HG02610 (cell line): ENCODE results near the gene ACE.
"Not testable (repeated sequence)": the region's sequence is repeated elsewhere in the genome, so short reads cannot be mapped to it uniquely, and the experiment has no call there.

Experiments
- ATAC-seq: cut with Tn5 transposase; IDR thresholded peaks from one replicate; pipeline ENCODE4 v1.9.1; 2021; ENCODE audit warnings: mild to moderate bottlenecking, moderate library complexity; ENCODE audit not compliant: unreplicated experiment

ACE gene

DNA sequence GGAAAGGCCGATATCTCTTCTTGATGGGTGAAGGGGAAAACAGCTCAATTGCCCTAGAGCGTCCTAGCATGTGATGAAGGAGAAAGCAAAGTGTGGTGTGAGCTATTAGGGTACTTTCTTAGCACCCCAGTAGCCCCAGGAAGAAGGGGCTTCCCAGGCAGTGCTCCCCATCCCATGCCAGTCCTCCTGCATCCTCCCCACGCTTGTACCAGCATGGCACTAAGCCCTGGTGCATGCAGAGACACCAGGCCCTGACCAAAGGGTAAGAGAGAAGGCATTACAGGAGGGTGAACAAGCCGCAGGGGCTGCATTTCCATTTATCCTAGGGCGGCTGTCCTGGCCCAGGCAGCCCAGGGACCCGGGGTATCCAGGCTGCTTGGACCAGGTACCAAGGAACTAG is 33.8 kb upstream of the ACE start:
- ATAC-seq: no peak

DNA sequence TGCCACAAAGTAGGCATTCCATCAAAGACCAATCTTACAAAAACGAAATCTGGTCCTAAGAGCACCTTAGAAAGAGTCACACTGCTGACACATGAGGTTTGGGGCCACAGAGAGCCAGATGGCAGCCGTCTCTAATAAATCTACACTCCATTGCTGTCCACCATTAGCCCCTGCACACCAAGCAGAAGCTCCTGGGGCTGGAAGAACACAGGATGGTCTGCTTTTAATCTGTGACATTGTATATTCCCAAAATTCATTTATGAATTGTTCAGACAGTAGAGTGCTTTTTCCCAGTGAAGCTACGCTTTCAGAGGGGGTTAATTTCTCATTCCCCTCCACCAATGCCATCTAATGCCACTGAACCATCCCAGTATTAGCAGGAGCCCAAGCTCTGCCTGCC is 32.4 kb upstream of the ACE start:
- no peak for ATAC-seq

DNA sequence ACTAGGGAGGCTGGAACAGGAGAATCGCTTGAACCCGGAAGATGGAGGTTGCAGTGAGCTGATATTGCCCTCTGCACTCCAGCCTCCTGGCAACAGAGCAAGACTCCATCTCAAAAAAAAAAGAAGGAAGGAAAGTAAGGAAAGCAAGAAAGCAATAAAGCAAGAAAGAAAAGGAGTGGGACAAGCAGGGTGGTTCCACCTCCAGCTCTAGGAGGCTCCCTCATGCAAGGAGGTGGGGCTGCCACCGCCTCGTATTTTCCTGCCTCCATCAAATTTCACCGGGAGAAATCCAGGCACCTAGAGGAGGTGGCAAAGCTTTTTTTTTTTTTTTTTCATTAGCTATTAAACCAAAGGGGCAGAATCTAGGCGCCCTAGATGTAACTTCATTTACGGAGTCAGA is 31.8 kb upstream of the ACE start:
- ATAC-seq: no peak

DNA sequence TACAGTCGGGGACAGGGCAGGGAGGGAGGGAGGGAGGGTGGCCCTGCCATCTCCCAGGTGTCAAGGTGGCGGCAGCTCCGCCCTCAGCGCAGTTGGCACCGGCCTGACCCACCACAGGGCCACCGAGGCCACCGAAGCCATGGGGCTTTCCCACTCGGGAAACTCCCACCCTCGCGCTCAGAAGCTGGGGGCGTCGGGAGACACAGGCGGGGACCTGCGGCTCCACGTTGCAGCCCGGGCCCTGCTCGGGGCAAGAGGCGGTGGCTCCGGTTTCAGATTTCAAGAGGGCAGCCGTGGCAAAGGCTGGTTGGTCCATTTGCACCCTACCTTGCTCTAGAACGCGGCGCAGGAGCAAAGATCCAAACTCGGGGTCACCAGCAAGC is 31.3 kb upstream of the ACE start:
- ATAC-seq: peak; percentile 25

DNA sequence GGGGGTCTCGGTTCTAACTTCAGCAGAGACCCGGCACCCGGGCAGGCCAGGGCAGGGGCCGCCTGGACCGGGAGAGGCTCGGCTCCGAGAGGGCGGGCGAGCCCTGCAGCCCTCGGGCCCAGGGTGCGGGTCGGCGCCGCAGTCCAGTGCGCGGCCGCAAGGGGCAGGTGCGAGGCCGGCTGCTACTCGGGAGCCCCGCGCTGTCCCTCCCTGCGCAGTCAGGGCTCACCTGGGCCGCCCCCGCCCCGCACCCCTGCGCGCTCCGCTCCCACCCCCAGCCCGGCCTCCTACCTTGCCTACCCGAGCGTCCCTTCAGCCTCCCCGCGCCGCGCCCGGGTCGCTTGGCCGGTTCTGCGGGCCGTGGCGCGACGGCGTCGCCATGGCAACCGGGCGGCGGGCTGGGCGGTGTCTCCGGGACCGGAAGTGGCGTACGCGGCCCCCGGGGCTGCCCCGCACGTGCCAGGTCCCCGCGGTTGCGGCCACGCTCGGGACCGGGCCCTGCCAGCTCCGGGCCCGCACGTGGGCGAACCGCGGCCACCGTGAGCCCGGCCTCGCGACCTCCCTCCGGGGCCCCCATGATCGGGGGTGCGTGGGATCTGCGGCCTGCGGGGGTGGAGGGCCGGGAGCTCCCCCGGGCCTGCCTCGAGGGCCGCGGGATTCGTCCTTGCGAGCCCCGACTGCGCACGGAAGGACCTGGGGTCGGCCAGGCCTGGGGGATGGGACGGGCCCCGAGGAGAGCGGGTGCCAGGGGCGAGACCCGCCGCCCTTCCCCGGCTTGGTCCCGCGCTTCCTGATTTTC is 30.7 kb upstream of the ACE start, which contains the start of gene CYB561:
CYB561 (minus strand) TSS at position 353 of the 799 bp plus-strand sequence. CDS start 8,759 bp downstream, outside the sequence.
- ATAC-seq: peak; percentile 53

DNA sequence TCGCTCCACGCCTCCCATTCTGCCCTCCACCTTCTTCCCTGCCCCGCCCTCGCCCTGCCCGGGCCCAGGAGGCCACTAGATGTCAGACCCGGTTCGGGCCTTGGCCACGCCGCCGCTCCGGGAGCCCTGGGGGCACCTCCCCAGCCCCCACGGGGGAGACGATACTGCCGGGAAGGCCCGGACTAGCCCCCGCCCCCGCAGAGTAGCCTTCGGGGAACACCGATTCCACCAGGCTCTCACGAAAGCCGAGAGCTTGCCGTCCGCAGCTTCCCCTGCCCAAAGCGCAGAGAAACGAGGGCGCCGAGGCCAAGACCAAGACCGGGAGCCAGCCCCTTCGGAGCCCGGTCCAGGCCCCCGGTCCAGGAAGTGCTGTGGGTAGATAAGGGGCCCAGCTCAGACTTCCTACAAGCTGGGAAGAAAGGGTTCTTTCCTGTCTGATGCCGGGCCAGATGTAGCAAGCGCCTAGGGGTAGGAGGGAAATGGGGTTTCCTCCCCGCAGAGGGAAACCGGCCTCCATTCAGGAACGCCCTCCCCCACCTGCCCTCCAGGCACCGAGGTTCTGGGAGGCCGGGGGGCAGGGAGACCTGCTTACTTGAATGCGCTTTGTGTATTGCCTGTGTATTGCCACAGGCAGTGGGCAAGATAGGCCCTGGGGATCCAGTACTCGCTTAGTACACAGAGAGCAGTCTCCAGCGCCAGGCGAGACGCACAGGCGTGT is 29.9 kb upstream of the ACE start:
- ATAC-seq: peak; percentile 34

DNA sequence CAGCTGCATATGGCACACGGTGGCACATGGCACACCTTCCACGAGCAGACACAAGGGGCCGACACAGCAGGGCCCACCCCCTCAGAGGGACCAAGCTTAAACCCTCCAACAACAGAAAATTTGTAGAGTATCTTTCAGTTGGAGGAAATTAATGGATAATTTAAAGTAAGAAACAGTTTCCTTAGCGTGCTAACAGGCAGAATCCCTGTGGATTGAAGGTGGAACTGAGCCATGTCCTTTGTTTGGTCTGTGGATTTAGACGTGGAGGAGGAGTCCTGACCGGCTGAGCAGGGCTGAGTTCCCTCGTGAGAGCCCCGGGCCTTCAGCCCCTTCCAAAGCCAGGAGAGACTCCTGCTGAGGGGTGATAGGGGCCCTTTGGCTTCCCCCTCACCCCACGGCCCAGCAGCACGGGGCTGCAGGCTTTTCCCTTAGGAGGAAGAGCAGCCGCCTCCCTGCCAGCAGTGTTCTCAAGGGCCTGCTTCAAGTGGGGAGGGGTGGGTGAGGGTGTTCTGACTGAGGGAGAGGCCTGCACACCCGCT is 29.3 kb upstream of the ACE start:
- ATAC-seq: no peak

DNA sequence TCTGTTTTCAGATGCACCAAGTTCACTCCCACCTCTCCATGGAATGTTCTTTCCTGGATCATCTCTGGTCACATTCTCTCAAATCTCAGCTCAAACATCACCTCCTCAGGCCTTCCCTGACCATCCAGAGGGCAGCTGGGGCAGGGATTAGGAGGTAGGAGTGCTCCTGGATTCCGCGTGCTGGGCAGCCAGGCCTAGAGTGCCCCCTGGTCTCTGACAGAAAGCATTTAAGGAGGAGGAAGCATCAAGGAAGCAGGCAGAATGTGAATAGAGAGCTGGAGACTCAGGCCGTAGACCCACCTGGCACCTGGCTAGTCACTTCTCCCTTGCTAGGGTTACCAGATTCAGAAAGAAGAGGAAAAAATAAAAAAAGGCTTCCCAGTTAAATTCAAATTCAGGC is 28.2 kb upstream of the ACE start:
- no peak for ATAC-seq

DNA sequence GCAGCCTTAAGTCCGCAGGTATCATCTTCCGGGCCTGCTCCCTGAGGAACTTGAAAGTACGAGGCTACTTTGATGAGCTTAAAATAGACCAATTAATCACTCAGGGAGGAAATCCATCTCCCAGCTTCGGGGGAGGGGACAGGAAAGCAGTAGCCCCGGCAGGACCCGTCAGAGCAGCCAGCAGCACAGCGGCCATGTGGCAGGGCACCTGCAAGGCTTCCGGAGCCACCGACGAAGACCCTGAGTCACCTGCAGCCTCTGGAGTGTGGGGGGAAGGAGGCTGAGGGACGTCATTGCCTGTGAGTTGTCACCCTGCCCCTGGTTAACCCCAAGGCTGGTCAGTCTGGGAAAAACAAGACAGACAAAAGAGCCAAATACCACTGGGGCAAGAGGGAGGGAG is 26.3 kb upstream of the ACE start:
- no peak for ATAC-seq

DNA sequence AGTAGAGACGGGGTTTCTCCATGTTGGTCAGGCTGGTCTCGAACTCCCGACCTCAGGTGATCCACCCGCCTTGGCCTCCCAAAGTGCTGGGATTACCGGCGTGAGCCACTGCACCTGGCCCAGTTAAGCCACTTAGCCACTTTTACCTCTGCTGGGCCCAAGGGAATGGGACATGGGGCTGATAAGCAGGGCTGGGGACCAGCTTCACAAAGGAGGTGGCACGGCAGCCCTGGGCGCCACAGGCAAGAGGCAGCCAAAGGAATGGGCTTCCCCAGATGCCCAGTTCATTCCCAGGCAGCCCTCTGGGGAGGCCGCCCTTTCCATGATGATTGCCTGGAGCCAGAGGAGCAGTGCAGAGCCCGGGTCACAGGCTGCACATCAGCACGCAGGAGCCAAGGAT is 25.7 kb upstream of the ACE start:
- no peak for ATAC-seq

DNA sequence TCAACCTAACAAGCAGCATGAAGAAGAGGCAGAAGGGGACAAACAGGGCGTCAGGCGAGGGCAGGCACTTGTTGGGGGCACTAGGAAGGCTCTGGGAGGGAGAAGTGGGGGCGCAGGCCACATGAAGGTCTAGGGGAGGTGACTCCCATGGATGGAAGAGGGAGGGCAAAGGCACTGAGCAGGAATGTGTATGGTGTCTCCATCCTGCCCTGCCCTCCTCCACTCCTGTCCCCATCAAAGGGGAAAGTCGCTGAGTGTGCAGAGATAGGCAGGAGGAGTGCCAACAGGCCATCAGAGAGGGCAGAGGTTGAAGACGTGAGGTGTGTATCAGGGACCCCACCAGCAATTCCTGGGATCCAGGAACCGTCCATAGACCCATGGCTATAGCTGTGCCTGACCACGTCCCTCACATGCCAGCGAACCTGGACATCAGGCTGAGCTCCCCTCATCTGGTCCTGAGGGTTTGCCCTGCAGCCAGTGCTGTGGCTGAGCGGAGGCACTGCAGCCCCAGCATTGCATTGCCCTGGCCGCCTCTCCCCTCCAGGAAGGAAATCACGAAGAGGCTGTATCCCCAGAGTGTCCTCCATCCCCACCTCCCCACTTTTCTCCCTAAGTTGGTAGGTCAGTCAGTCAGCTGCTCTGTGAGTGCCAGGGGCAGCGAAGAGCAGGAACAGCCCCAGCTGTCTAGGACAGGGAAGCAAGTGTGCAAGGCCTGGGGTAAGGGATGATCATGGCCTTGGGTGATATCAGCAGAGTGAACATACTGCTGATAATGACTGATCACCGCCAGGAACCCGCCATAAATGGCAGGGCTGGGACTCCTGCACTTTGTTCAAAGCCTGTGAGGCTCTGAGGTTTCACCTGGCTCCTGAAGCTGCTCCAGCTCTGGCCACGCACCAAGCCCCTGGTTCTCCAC is 24.6 kb upstream of the ACE start:
- no peak for ATAC-seq

DNA sequence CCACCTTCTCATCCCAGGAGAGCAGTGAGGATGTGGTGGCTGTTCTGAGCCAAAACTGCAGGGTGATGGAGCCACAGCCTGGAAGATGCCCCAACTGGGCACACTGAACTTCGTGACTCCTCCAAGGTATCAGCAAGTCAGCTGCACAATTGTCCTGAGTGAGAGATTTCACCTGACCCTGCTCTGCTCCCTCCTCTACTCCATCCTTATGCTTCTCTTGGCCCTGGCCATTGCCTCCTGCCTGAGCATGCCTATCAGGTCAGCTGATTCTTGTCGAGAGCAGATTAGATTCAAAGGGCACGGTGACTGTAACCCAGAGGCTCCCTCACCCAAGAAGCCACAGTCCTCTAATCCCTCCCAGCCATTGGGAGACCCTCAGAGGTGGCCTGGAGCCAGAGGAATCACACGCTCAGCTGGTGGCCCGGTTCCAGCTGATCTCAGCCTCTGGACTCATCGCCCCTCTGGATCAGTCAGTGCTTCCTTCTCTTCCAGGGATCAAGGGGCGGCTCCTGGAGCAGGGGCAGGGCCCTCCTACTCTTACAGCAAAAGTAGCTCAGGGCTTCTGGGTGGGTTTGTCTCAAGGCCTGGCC is 23.8 kb upstream of the ACE start:
- no peak for ATAC-seq

DNA sequence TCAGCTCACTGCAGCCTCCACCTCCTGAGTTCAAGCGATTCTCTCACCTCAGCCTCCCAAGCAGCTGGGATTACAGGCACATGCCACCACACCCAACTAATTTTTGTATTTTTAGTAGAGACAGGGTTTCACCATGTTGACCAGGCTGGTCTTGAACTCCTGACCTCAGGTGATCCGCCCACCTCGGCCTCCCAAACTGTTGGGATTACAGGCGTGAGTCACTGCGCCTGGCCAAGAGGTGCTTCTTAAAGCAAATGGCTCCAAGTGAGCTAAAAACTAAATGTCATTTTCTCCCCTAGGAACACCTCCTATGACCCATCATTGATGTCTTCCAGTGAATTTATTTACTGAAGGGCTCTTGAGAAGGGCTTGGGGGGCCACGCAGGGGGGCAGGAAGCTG is 22.5 kb upstream of the ACE start:
- not testable (repeated sequence) for ATAC-seq

DNA sequence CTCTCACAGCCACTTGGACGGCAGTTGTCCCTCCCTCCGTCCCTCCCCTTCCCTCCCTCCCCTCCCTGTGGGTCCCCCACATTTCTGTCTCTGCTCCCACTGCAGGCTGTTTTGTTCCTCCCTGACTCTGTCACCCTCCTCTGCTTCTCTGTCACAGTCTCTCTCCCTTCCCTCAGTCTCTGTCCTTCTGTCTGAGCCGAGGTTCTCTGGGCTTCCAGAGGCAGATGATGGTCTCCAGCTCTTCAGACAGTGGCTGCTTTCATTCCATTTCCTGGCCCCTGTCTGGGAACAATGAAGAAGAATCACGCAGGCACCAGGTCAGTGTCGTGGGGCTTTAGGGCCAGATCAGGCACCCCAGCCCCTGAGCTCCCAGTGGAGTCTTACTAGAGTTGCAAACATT is 21.9 kb upstream of the ACE start:
- ATAC-seq: no peak

DNA sequence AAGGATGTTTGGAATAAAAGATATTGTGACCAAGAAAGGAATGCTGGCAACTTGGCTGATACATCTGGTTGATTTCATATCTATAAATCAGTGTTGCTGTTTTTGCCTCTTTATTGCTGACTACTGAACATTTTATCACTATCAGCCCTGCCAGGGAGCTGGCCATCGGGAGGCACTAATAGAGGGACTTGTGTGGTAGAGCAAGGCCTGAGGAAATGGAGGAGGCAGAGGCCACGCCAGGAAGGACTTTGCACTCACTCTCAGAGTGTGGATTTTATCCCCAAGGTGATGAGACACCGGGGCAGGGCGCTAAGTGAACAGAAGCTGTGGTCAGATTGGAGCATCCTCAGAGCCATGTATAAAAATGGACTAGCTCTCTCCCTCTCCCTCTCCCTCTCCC is 21.4 kb upstream of the ACE start:
- ATAC-seq: no peak

DNA sequence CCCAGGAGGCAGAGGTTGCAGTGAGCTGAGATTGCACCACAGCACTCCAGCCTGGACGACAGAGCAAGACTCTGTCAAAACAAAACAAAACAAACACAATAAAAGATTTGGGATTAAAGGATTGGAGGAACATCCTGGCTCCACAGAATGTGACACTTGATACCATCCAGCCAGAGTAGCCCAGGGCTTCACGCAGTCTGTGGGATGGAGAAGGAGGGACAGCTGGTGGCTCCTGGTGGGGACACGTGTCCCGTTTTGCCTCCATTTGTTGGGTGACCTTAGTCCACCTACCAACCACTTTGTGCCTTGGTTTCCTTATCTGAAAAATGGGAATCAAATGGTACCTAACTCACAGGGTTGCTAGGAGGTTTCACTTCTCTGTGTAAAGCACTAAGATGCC is 18.4 kb upstream of the ACE start:
- ATAC-seq: no peak

DNA sequence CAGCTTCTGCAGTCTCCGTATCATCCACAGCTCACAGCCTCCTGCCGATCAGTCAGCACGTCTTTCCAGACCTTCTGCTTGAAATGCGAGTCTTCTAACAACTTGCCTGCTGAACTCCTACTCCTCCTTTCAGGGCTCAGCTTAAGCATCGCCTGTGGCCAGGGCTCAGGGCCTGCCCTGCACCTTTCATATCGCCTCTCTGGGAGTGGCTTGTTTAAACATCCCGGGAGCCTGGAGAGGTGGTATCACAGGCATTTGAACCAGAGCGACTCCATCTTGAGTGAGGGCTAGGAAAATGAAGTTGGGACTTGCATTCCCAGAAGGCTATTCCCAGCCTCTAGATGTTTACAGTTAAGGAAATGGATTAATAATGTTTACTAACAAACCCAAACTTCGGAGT is 16.8 kb upstream of the ACE start:
- ATAC-seq: no peak

DNA sequence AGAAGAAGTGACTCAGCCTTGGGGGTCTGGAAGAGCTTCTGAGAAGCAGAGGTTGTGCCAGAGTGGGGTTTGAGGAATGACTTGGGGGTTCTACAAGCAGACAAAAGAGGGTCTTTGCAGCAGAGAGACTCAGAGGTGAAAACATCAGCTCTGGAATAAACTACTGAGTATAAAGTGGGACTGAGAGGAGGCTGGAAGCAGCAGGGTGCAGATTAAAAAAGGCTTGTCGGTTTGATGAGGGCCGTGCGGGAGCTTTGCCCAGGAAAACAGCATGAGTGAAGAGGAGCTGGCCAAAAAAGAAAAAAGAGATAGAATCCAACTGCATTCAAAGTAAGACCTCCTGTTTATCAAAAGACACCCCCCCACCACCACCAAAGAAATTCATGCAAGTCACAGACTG is 13.1 kb upstream of the ACE start:
- ATAC-seq: no peak

DNA sequence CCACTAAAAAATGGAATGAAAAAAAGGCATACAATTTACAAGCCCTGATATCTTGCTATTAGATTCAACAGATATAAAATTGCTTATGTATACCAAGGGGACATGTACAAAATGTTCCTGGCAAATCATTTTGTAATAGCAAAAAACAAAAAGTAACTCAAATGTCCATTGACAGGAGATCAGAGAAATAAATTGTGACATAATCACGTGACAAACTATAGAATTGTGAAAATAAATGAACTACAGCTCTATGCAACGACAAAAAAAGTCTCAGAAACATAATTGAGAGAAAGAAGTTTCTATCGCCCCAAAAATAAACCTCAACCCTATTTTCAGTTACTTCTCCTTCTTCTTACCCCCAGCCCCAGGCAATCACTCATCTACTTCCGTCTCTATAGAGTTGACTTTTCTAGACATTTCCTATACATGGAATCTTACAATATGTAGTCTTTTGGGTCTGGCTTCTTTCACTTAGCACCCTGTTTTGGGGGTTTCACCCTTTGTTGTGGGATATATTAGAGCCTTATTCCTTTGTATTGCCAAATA is 12.1 kb upstream of the ACE start:
- ATAC-seq: no peak

DNA sequence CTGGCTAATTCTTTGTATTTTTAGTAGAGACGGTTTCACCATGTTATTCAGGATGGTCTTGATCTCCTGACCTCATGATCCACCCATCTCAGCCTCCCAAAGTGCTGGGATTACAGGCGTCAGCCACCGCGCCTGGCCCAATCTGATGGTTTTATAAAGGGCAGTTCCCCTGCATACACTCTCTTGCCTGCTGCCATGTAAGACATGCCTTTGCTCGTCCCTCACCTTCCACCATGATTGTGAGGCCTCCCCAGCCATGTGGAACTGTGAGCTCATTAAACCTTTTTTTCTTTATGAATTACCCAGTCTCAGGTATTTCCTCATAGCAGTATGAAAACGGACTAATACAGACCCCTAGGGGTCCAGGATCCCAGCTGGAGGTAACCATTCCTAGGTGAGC is 8.8 kb upstream of the ACE start:
- not testable (repeated sequence) for ATAC-seq

DNA sequence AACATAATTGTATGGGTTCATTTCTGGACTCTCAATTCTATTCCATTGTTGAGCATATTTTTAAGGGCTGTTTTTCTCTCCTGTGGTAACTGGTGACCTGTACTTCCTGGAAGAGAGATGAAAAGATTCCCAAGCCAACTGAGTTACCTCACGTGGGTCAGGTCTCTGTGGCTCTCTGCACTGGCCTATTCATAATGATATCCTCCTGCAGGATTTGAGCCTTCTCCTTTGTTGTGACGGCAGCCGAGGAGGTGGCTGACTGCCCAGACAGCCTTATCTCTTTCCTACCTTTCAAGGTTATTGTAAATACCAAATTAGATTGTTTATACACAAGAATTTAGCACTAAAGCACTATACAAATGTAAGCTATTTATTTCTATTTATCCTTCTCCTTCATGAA is 2.7 kb upstream of the ACE start:
- no peak for ATAC-seq
